PFSK-1 (cell line): ENCODE measurements around the gene TBC1D9.

Experiments
- FOXP2 ChIP-seq: optimal IDR thresholded peaks from 2 replicates; pipeline ENCODE3; 2011; ENCODE audit warnings: borderline replicate concordance, control low read depth, inconsistent platforms; ENCODE audit not compliant: insufficient read depth; ENCODE audit errors: extremely low read length, extremely low read depth
- POLR2AphosphoS5 ChIP-seq: IDR thresholded peaks from 2 replicates; pipeline ENCODE4 v1.6.1; 2012; ENCODE audit warnings: low read depth, mild to moderate bottlenecking, control low read depth, low read length, moderate library complexity
- SIN3A ChIP-seq: IDR thresholded peaks from 2 replicates; pipeline ENCODE4 v1.6.1; 2012; ENCODE audit warnings: mild to moderate bottlenecking, low read length, moderate library complexity, borderline replicate concordance; ENCODE audit not compliant: insufficient read depth
- TAF1 ChIP-seq: IDR thresholded peaks from 2 replicates; pipeline ENCODE4 v1.6.1; 2012; ENCODE audit warnings: low read length, control low read depth, borderline replicate concordance; ENCODE audit not compliant: insufficient read depth
- TF ChIP-seq, protein P1 (sequence below), 2 experiments: IDR thresholded peaks; 2 replicates each; pipeline versions ENCODE4 v1.6.1 to v1.8.0; 2011 to 2012; ENCODE audit warnings: low read depth in 2 of 2, low read length in 2 of 2, control low read depth in 1 of 2, inconsistent platforms in 1 of 2, mild to moderate bottlenecking in 1 of 2, moderate library complexity in 1 of 2; ENCODE audit not compliant: insufficient read depth in 1 of 2

DNA sequence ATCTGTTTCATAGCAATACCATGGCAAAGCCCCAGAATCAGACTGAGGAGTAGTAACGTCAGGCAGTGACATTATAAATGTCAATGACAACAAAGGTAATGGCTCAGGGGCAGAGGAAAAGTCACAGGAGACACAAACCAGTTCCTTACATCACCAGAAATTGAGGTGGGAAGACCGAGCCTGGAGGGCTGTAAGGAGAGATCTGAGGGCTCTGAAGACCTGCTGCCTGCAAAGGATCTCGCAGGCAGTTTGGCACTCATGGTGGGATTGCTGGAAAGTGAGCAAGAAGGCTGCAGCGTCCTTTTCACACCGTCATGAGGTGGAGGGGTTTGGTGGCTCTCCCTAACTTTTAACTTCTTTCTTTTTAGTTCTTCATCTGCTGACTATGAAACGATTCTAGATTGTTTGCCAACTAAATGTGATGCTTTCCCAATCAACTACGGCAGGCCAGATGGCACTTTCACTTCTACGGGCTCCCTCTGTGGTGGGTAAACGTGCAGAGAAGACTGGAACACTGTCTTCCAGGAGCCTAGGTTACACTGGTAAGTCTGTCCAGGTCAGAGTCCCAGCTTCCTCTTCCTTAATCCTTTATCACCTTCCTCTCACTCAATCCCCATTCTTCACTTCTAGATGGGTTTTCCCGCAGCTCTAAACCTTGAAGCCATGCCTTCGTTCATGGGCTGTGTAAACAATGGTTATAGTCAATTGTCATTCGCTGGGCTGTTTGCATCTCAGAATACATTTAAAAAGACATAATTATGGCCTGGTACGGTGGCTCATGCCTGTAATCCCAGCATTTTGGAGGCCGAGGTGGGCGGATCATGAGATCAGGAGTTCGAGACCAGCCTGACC, 58.2 kb downstream of the TBC1D9 start:
- TF ChIP-seq POLR2AphosphoS5: no peak
- no peak for TF ChIP-seq SIN3A
- TF ChIP-seq, protein P1, sequence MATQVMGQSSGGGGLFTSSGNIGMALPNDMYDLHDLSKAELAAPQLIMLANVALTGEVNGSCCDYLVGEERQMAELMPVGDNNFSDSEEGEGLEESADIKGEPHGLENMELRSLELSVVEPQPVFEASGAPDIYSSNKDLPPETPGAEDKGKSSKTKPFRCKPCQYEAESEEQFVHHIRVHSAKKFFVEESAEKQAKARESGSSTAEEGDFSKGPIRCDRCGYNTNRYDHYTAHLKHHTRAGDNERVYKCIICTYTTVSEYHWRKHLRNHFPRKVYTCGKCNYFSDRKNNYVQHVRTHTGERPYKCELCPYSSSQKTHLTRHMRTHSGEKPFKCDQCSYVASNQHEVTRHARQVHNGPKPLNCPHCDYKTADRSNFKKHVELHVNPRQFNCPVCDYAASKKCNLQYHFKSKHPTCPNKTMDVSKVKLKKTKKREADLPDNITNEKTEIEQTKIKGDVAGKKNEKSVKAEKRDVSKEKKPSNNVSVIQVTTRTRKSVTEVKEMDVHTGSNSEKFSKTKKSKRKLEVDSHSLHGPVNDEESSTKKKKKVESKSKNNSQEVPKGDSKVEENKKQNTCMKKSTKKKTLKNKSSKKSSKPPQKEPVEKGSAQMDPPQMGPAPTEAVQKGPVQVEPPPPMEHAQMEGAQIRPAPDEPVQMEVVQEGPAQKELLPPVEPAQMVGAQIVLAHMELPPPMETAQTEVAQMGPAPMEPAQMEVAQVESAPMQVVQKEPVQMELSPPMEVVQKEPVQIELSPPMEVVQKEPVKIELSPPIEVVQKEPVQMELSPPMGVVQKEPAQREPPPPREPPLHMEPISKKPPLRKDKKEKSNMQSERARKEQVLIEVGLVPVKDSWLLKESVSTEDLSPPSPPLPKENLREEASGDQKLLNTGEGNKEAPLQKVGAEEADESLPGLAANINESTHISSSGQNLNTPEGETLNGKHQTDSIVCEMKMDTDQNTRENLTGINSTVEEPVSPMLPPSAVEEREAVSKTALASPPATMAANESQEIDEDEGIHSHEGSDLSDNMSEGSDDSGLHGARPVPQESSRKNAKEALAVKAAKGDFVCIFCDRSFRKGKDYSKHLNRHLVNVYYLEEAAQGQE (IDR thresholded peaks at IDR 0.05; ENCODE audit: insufficient read depth in 1 of 2, low read depth in 2 of 2, low read length in 2 of 2): no peak
- no peak for TF ChIP-seq TAF1
- no peak for TF ChIP-seq FOXP2
